HG02759 (cell line): ENCODE results near the gene RAB13.
A peak's percentile ranks its signal among the peaks of the same experiment; 100 is the strongest.

Experiments
- ATAC-seq: cut with Tn5 transposase; IDR thresholded peaks from one replicate; pipeline ENCODE4 v1.9.1; 2021; ENCODE audit warnings: mild to moderate bottlenecking, moderate library complexity; ENCODE audit not compliant: unreplicated experiment

RAB13 gene

GRCh38 chr1:153978274-153978909, 7.7 kb downstream of the RAB13 start:
- no peak for ATAC-seq

- ATAC-seq, result peak; percentile 84
Measured at GRCh38 chr1:153977250-153978240, 8.6 kb downstream of the RAB13 start, which contains the start of gene JTB. JTB (minus strand) TSS chr1:153977674; CDS start chr1:153977252, 422 bp downstream.

- no peak for ATAC-seq
Measured at GRCh38 chr1:153976819-153977249, 9.3 kb downstream of the RAB13 start.

GRCh38 chr1:153973525-153973924, 12.6 kb downstream of the RAB13 start:
- ATAC-seq, result no peak

DNA sequence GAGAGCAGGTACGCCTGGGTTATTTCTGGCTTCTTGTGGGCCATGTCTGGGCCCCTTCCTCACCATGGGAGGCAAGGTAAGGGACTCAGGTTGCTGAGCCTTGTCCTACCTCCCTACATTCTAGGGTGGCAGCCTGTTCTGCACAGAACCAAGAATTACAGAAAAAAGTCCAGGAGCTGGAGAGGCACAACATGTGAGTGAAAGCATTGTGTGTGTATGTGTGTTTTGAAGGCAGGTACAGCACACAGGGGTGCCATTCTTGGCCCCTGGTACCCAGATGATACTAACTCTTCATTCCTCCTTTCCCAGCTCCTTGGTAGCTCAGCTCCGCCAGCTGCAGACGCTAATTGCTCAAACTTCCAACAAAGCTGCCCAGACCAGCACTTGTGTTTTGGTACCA, 13.1 kb downstream of the RAB13 start:
- ATAC-seq, result no peak

- no peak for ATAC-seq
Measured at GRCh38 chr1:153970346-153970745, 15.8 kb downstream of the RAB13 start.

DNA sequence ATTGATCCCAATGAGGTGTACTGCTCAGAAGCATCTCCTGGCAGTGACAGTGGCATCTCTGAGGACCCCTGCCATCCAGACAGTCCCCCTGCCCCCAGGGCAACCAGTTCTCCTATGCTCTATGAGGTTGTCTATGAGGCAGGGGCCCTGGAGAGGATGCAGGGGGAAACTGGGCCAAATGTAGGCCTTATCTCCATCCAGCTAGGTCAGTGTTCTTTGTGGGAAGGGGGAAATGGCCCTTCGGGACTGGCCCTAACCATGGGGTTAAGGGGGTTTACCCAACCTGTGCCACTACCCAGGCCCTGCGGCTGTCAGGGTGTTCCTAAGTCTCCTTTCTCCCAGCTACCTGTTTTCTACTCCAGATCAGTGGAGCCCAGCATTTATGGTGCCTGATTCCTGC, 17.2 kb downstream of the RAB13 start:
- no peak for ATAC-seq

DNA sequence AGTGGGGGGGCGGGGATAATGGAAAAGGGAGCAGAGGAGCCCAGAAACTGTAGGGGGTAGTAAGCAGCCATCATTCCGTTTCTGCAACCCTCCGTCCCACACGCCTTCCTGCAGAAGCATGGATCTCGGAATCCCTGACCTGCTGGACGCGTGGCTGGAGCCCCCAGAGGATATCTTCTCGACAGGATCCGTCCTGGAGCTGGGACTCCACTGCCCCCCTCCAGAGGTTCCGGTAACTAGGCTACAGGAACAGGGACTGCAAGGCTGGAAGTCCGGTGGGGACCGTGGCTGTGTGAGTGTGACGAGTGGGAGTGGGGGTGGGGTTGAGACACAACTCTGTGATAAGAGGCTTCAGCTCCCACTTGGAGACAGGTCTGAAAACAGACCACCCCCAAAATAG, 17.7 kb downstream of the RAB13 start:
- no peak for ATAC-seq

- no peak for ATAC-seq
Measured at GRCh38 chr1:153968000-153968363, 18.2 kb downstream of the RAB13 start.

DNA sequence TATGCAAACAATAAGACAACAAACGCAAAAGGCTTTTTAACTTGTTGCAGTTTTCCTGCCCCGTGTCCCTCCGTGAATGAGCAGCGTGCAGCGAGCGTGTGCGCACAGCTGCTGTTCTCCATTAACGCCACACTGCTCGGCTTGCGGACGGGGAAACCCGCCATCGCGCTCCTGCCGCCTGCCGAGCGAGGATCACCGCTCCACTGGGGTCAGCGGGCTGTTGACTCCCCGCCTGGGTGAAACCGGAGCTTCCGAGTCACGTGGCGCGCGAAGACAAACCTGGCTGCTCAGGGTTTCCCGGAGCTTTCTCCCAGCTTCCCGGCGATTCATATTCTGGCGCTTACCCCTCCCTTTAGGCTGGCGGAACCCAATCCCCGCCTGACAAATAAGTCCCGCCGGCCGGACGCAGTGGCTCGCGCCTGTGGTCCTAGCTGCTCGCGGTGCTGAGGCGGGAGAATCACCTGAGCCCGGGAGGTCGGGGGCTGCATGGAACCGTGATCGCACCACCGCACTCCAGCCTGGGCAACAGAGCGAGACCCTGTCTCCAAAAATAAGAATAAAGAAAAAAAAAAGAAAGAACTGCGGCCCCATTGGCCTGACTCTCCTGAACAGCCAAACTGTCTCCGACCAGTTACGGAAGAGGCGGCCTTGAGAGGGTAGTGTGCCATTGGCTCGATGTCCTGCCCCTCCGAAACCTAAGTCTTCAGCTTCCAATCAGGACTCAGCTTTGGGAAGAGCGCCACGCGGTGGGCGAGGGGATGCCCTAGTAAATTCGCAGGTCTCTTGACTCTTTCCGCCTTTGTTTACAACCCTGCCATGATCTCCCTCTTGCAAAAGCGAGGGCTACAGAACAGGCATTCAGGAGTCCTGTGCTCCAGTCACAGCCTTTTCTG, 18.8 kb downstream of the RAB13 start, which contains the start of gene CREB3L4:
CREB3L4 (plus strand) TSS at position 796 of the 893 bp plus-strand sequence. CDS start 624 bp downstream, outside the sequence.
- peak; percentile 73 for ATAC-seq

GRCh38 chr1:153963850-153964331, 22.2 kb downstream of the RAB13 start:
- peak; percentile 2 for ATAC-seq

DNA sequence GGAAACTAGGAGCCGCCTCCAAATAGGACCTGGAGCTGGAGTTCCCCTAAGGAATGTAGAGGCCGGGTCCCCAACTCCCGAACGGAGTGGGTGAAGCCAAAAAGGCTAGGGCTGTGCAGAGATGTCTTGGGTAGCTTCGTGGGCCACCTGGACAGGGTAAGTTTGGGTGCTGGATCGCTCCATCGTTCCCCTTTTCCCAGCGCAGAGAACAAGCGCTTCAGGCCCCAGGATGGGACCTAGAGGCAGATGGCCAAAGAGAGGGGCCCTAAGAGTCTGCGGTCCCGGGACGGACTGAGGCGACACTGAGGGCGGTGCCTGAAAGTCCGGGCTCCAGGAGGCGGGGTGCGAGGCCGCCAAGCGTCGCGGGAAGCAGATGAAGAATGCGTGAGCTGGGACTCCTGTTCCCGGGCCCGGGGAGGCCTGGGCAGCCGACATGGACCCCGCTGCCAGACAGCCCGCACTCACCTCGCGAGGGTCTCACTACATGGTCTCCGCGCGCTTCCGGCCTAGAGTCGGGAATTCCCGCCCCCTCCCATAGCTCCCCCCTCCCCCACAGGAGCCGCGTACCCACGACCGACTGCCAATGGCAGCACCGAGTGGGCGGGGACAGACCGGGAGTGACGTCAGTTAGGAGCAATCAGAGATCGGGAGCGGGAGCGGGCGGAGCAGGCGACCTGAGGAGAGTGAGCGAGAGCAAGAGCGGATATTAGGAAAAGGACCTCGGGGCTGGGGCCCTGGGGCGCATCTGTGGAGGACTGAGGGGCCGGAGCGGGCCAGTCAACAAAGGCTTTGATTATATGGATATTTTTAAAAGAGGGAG, 22.9 kb downstream of the RAB13 start, which contains the start of gene SLC39A1:
SLC39A1 (minus strand) TSS at position 508 of the 820 bp plus-strand sequence. CDS start 822 bp downstream, outside the sequence.
- ATAC-seq, result peak; percentile 44

DNA sequence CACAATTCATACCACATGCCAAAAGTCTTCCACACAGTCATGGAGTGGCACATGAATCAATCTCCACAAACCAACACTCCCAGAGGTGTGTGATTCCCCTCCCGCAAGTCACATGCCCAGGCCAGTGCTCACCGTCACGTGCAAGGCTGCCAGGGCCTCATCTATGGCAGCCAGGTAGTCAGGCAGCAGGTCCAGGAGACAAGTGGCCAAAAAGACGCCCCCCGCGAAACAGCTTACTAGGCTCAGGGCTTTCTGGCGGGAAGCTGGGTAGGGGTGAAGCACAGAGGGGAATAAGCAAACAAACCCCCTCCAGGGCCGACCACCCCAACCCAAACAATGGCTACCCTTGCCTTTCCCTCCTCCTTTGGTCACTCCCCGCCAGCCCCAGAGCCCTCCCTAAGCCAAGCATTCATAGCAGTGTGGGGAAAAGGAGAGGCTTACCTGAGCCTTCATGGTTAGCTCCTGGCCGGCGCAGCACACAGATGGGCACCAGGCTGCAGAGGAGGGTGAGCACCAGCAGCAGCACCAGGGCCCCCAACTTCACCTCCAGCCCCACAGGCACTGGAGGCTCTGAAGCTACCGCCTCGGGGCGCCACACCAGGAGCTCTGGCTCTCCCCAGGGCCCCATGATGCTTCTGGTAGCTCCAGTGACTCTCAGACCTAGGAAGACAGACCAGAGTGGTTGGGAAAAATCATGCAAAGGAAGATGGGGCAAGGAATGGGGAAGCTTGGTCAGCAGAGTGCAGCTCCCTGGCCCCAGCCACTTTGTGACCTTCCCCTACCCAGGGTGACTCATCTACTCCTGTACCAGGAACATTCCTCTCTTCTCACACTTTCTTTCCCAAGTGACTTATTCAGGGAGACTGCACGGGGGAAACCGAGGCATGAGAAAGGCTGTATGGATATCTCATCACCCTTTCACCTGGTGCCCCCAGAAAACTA, 23.8 kb downstream of the RAB13 start:
- no peak for ATAC-seq

DNA sequence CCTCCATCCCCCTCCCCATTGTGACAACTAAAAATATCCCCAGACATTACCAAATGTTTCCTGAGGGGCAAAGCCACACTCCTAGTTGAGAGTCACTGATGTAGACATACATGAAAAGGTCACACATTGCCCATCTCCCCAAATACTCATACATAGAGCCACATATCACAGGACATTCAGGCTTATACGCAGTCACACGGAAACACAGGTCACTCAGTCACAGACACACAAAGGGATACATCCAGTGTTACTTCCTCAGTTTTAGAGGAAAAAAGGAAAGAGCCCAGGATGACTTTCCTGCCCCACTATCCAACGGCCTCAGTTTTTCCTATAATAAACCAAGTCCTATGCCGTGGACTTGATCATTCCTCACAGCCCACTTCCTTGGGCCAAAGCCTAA, 24.7 kb downstream of the RAB13 start:
- no peak for ATAC-seq

DNA sequence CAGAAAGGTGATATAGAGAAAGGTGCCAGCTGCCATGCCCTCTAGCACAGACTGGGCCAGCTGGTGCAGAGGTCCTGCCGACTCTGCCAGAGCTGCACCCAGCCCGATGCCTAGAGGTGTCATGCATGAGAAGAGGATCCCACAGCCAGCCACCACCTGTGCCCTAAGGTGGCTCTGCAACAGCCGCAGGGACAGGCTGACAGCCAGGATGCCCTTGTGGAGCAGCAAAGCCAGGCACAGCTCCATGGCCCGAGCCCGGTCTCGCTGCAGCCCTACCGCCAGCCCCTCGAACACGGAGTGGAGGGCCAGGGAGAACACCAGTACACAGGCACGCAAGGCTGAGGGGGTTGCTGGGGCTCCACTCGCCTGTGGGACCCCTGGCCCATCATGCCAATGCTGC, 25.9 kb downstream of the RAB13 start:
- no peak for ATAC-seq

- no peak for ATAC-seq
Measured at GRCh38 chr1:153959454-153959853, 26.7 kb downstream of the RAB13 start.

- ATAC-seq, result no peak
Measured at GRCh38 chr1:153958961-153959260, 27.2 kb downstream of the RAB13 start.

DNA sequence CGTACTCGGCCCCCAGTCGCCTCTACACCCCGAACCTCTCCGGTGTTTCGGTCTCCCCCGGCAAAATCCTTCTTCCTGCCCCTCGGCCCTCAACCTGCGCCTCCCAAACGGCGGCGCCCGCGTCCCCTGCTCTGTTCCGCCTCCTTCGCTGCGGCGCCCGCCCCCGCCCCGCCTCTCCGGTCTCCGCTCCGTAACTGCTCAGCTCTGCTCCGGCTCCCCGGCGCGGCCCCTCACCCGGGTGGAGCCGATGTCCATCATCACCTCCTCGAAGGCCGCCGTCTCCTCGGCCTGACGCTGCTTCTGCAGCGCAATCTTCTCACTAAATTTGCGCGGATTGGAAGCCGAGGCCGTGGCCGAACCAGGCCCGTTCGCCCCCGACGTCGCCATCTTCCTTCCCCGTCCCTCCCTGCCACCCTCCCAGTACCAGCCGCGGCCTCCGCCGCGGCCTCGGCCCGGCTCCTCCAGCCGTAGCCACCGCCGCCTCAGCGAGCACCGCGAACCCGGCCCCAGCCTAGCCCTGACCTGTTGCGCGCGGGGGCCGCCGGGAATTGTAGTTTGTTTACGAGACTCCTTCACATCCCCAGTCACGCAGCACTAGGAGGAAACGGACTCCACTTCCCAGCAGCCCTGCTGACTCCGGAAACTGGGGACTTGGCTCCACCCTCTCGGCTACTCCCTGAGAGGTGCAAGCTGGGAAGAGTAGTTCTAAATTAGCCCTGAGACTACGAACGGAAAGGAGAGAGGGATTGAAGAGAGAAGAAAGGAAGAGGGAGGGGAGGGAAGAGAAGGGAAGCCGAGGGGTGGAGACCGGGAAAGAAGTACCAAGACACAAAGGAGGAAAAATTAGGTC, 27.8 kb downstream of the RAB13 start, which contains the start of gene CRTC2:
CRTC2 (minus strand) TSS at position 502 of the 850 bp plus-strand sequence; CDS start at position 387, 115 bp downstream.
- ATAC-seq, result peak; percentile 80
